Stimulated activated naive CD8-positive, alpha-beta T cell treated with anti-CD3 and anti-CD28 coated beads, Interleukin-15, Interleukin-2, amounts not matched to agents 100 ng/mL and 50 ng/mL, for 24 hours (primary cell): ENCODE measurements around the gene PTPRT.

Experiments used
- H3K27ac Mint-ChIP-seq: one replicate; pipeline ENCODE4 v1.8.0; 2021; ENCODE audit warnings: mild to moderate bottlenecking, mixed read lengths
- H3K27me3 Mint-ChIP-seq: one replicate; pipeline ENCODE4 v1.8.0; 2021; ENCODE audit warnings: mixed read lengths
- H3K36me3 Mint-ChIP-seq: one replicate; pipeline ENCODE4 v1.8.0; 2021; ENCODE audit warnings: low read depth, mixed read lengths
- H3K4me1 Mint-ChIP-seq: one replicate; pipeline ENCODE4 v1.8.0; 2021; ENCODE audit warnings: low read depth, mixed read lengths
- H3K4me3 Mint-ChIP-seq: one replicate; pipeline ENCODE4 v1.8.0; 2021; ENCODE audit warnings: mild to moderate bottlenecking, mixed read lengths
- H3K9me3 Mint-ChIP-seq: one replicate; pipeline ENCODE4 v1.8.0; 2021; ENCODE audit warnings: mixed read lengths

Gene PTPRT

GRCh38 chr20:42494290-42494689 lies 695.4 kb downstream of the PTPRT start:
- H3K36me3 Mint-ChIP-seq = no peaks in the 10 kb centered on the region
- peaks cover 5% of the 10 kb centered on the region for H3K27me3 Mint-ChIP-seq
- H3K4me3 Mint-ChIP-seq = no peak overlapping the region
- no peaks in the 10 kb centered on the region for H3K4me1 Mint-ChIP-seq
- peaks cover 20% of the 10 kb centered on the region for H3K9me3 Mint-ChIP-seq
- H3K27ac Mint-ChIP-seq = no peak overlapping the region

- Mint-ChIP-seq H3K4me3 (no peak overlapping the region), H3K27me3 (peaks cover 5% of the 10 kb centered on the region), H3K4me1 (no peaks in the 10 kb centered on the region), H3K9me3 (peaks cover 14% of the 10 kb centered on the region), H3K27ac (no peak overlapping the region), H3K36me3 (no peaks in the 10 kb centered on the region)
Measured at GRCh38 chr20:42493001-42493400, 696.7 kb downstream of the PTPRT start.

GRCh38 chr20:42492290-42492689 lies 697.4 kb downstream of the PTPRT start:
- Mint-ChIP-seq H3K4me1 (no peaks in the 10 kb centered on the region), H3K36me3 (no peaks in the 10 kb centered on the region), H3K27ac (no peak overlapping the region), H3K27me3 (peaks cover 5% of the 10 kb centered on the region), H3K9me3 (peaks cover 14% of the 10 kb centered on the region), H3K4me3 (no peak overlapping the region)

GRCh38 chr20:42485556-42485955 lies 704.1 kb downstream of the PTPRT start:
- Mint-ChIP-seq H3K4me3 (no peak overlapping the region), H3K27ac (no peak overlapping the region), H3K4me1 (no peaks in the 10 kb centered on the region), H3K9me3 (peaks cover 6% of the 10 kb centered on the region), H3K27me3 (no peaks in the 10 kb centered on the region), H3K36me3 (no peaks in the 10 kb centered on the region)

- no peak overlapping the region for H3K27ac Mint-ChIP-seq
- H3K27me3 Mint-ChIP-seq = no peaks in the 10 kb centered on the region
Measured at GRCh38 chr20:42484790-42485375, 704.8 kb downstream of the PTPRT start.

GRCh38 chr20:42484335-42484734 lies 705.4 kb downstream of the PTPRT start:
- H3K27me3 Mint-ChIP-seq = no peaks in the 10 kb centered on the region
- peaks cover 6% of the 10 kb centered on the region for H3K9me3 Mint-ChIP-seq
- H3K27ac Mint-ChIP-seq = no peak overlapping the region
- no peaks in the 10 kb centered on the region for H3K4me1 Mint-ChIP-seq
- H3K4me3 Mint-ChIP-seq = no peak overlapping the region
- H3K36me3 Mint-ChIP-seq = no peaks in the 10 kb centered on the region

More at GRCh38 chr20:42484790-42485375, 704.8 kb downstream of the PTPRT start:
- Mint-ChIP-seq H3K9me3 (peaks cover 6% of the 10 kb centered on the region), H3K4me3 (no peak overlapping the region), H3K4me1 (no peaks in the 10 kb centered on the region), H3K36me3 (no peaks in the 10 kb centered on the region)

GRCh38 chr20:42483730-42484303 lies 705.9 kb downstream of the PTPRT start:
- H3K9me3 Mint-ChIP-seq = peaks cover 6% of the 10 kb centered on the region
- no peaks in the 10 kb centered on the region for H3K27me3 Mint-ChIP-seq
- no peaks in the 10 kb centered on the region for H3K4me1 Mint-ChIP-seq
- no peak overlapping the region for H3K27ac Mint-ChIP-seq
- no peaks in the 10 kb centered on the region for H3K36me3 Mint-ChIP-seq
- no peak overlapping the region for H3K4me3 Mint-ChIP-seq

GRCh38 chr20:42482808-42483207 lies 706.9 kb downstream of the PTPRT start:
- Mint-ChIP-seq H3K27ac (no peak overlapping the region), H3K36me3 (no peaks in the 10 kb centered on the region), H3K9me3 (peaks cover 6% of the 10 kb centered on the region), H3K4me1 (no peaks in the 10 kb centered on the region), H3K27me3 (no peaks in the 10 kb centered on the region), H3K4me3 (no peak overlapping the region)

- Mint-ChIP-seq H3K27ac (no peak overlapping the region), H3K27me3 (peaks cover 3% of the 10 kb centered on the region), H3K4me3 (no peak overlapping the region), H3K4me1 (no peaks in the 10 kb centered on the region), H3K36me3 (no peaks in the 10 kb centered on the region), H3K9me3 (peaks cover 6% of the 10 kb centered on the region)
Measured at GRCh38 chr20:42475773-42476172, 713.9 kb downstream of the PTPRT start.

- Mint-ChIP-seq H3K4me1 (no peaks in the 10 kb centered on the region), H3K27me3 (peaks cover 3% of the 10 kb centered on the region), H3K4me3 (no peak overlapping the region), H3K36me3 (no peaks in the 10 kb centered on the region), H3K9me3 (peaks cover 9% of the 10 kb centered on the region), H3K27ac (no peak overlapping the region)
Measured at GRCh38 chr20:42474646-42475045, 715.1 kb downstream of the PTPRT start.

GRCh38 chr20:42472198-42472597 lies 717.5 kb downstream of the PTPRT start:
- no peaks in the 10 kb centered on the region for H3K4me1 Mint-ChIP-seq
- H3K36me3 Mint-ChIP-seq = no peaks in the 10 kb centered on the region
- H3K27me3 Mint-ChIP-seq = peaks cover 3% of the 10 kb centered on the region
- H3K27ac Mint-ChIP-seq = no peak overlapping the region
- H3K9me3 Mint-ChIP-seq = peaks cover 9% of the 10 kb centered on the region
- H3K4me3 Mint-ChIP-seq = no peak overlapping the region

- Mint-ChIP-seq H3K36me3 (no peaks in the 10 kb centered on the region), H3K4me3 (no peak overlapping the region), H3K9me3 (peaks cover 13% of the 10 kb centered on the region), H3K27ac (no peak overlapping the region), H3K4me1 (no peaks in the 10 kb centered on the region), H3K27me3 (no peaks in the 10 kb centered on the region)
Measured at GRCh38 chr20:42461965-42462593, 727.6 kb downstream of the PTPRT start.

GRCh38 chr20:42461291-42461690 lies 728.4 kb downstream of the PTPRT start:
- Mint-ChIP-seq H3K9me3 (peaks cover 9% of the 10 kb centered on the region), H3K27me3 (no peaks in the 10 kb centered on the region), H3K27ac (no peak overlapping the region), H3K4me3 (no peak overlapping the region), H3K36me3 (no peaks in the 10 kb centered on the region), H3K4me1 (no peaks in the 10 kb centered on the region)

- Mint-ChIP-seq H3K4me3 (no peak overlapping the region), H3K36me3 (no peaks in the 10 kb centered on the region)
Measured at GRCh38 chr20:42447270-42447669, 742.4 kb downstream of the PTPRT start.

GRCh38 chr20:42444799-42445198 lies 744.9 kb downstream of the PTPRT start:
- no peaks in the 10 kb centered on the region for H3K27me3 Mint-ChIP-seq
- no peaks in the 10 kb centered on the region for H3K36me3 Mint-ChIP-seq
- peaks cover 6% of the 10 kb centered on the region for H3K9me3 Mint-ChIP-seq
- H3K4me1 Mint-ChIP-seq = no peaks in the 10 kb centered on the region
- no peak overlapping the region for H3K4me3 Mint-ChIP-seq
- no peak overlapping the region for H3K27ac Mint-ChIP-seq

More at GRCh38 chr20:42447270-42447669, 742.4 kb downstream of the PTPRT start:
- peaks cover 13% of the 10 kb centered on the region for H3K9me3 Mint-ChIP-seq
- no peak overlapping the region for H3K27ac Mint-ChIP-seq
- no peaks in the 10 kb centered on the region for H3K27me3 Mint-ChIP-seq
- H3K4me1 Mint-ChIP-seq = no peaks in the 10 kb centered on the region
